Left renal cortex interstitium (tissue), 4 donors: ENCODE data around the gene CDKAL1. TPM values are rescaled to one million over a fixed set of nuclear protein-coding genes. Genes with fewer than 3 reads are reported as not detected.
"Not testable (repeated sequence)": the region's sequence is repeated elsewhere in the genome, so short reads cannot be mapped to it uniquely, and the experiment has no call there.

Source experiments
- DNase-seq, 4 donors: peaks; one replicate each; pipeline ENCODE4 v3.0.0-alpha.2; 2013; ENCODE audit warnings: low read depth in 4 of 4, low spot score in 2 of 4, missing footprints in 1 of 4
- polyA plus RNA-seq, 4 donors: library from polyadenylated mRNA; unstranded; fragments of 120-200 nt; gene quantifications; one replicate each; pipeline ENCODE4 v1.2.1, GENCODE V29; 2013; ENCODE audit not compliant: insufficient read length in 4 of 4

Gene CDKAL1
- polyA plus RNA-seq, 4 donors = 16.3 to 20.5 (median 19.4) TPM

- no peak for DNase-seq
Measured at GRCh38 chr6:20632696-20633095, 98.4 kb downstream of the CDKAL1 start.

DNA sequence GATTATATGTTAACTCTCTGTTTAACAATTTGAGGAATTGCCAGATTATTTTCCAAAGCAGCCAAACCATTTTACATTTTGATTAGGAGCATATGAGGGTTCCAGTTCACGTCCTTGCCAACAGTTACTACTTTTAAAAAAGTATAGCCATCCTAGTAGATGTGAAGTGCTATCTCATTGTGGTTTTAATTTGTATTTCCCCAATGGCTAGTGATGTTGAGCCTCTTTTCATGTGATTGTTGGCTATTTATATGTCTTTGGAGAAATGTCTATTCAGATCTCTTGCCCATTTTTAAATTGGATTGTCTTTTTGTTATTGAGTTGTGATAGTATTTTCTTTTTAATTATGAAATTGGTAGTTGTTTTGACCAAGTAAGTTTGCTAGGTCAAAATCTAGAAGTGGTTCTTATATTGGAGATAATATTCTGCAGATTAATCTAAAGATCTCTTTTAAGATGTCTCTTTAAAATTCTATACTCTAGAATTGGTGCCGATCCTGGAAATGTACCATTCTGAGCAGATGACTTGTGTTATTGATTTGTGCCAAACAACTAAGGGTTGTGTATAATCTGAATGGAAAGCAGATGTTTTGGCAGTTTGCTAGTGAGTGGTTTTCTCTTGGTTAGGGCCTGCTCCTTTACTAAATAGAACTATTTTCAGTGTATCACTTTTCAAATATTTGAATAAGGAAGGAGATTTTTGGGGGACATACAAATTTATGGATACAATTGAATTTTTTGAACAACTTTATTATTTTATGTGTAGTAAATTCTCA, 99.5 kb downstream of the CDKAL1 start:
- DNase-seq = no peak

- no peak for DNase-seq
Measured at GRCh38 chr6:20639161-20639560, 104.9 kb downstream of the CDKAL1 start.

DNA sequence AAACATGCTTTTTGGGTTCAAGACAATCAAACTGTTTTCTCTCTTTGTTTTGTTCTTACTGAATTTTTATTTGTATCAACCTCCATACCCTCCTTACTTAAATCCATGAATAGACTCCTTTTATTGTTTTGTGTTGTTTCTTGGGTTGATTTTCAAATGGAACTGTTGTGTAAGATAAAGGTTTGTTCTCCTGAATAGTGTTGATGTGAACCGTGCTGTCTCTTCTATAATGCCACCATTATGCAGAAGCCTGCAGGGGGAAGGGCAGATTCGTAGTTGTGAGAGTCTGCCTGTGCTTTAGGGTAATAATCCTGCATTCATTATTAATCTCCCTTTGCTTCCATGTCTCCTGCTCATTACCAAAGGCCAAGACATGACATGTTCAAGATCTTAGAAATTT, 105.9 kb downstream of the CDKAL1 start:
- DNase-seq = no peak

GRCh38 chr6:20642441-20642840, 108.2 kb downstream of the CDKAL1 start:
- DNase-seq = no peak

DNA sequence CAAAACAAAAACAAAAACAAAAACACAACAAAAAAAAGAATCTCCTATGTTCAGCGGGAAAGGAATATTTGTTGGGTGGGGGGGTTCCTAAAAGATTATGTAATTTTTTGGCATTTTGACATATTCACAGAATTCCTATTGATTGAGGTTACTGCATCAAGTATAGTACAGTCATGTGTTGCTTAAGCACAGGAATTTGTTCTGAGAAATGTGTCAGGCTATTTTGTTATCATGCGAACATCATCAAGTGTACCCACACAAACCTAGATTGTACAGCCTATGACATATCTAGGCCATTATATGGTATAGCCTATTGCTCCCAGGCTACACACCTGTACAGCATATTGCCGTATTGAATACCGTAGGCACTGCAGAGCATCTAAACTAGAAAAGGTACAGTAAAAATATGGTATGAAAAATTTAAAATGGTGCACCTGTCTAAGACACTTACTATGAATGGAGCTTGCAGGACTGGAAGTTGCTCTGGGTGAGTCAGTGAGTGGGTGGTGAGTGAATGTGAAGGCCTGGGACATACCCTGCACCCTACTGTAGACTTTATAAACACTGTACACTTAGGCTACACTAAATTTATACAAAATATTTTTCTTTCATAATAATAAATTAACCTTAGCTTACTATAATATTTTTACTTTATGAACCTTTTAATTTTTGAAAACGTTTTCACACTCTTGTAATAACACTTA, 110.6 kb downstream of the CDKAL1 start:
- DNase-seq = no peak

- DNase-seq = not testable (repeated sequence)
Measured at GRCh38 chr6:20645572-20645971, 111.3 kb downstream of the CDKAL1 start.

DNA sequence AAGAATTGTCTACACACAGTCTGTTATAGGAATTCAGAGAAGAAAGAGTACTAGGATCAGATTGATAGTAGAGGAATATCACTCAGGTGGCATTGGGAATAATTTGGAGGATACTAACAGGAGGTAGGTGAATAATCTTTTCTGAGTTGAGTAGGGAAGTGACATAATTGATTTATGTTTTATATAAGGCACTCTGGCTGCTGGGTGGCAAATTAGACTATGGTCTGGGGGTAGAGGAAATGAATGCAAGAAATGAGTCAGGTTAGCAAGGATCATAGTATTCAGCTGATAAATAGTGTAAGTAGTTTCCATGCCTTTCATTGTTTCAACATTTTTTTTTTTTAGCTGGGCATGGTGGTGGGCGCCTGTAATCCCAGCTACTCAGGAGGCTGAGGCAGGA, 113.3 kb downstream of the CDKAL1 start:
- no peak for DNase-seq

DNA sequence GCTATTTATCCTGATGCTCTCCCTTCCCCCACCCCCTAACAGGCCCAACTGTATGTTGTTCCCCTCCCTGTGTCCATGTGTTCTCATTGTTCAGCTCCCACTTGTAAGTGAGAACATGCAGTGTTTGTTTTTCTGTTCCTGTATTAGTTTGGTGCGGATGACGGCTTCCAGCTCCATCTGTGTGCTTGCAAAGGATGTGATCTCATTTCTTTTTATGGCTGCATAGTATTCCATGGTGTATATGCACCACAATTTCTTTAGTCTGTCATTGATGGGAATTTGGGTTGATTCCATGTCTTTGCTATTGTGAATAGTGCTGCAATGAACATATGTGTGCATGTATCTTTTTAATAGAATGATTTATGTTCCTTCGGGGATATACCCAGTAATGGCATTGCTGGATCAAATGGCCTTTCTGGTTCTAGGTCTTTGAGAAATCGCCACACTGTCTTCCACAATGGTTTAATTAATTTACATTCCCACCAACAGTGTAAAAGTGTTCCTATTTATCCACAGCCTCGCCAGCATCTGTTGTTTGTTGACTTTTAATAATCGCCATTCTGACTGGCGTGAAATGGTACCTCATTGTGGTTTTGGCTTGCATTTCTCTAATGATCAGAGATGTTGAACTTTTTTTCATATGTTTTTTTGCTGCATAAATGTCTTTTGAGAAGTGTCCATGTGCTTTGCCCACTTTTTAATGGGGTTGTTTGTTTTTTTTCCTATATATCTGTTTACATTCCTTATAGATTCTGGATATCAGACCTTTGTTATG, 115.6 kb downstream of the CDKAL1 start:
- not testable (repeated sequence) for DNase-seq

- no peak for DNase-seq
Measured at GRCh38 chr6:20652299-20653084, 118.2 kb downstream of the CDKAL1 start.

GRCh38 chr6:20653085-20653479, 118.8 kb downstream of the CDKAL1 start:
- no peak for DNase-seq

- DNase-seq = no peak
Measured at GRCh38 chr6:20655317-20655716, 121.1 kb downstream of the CDKAL1 start.

DNA sequence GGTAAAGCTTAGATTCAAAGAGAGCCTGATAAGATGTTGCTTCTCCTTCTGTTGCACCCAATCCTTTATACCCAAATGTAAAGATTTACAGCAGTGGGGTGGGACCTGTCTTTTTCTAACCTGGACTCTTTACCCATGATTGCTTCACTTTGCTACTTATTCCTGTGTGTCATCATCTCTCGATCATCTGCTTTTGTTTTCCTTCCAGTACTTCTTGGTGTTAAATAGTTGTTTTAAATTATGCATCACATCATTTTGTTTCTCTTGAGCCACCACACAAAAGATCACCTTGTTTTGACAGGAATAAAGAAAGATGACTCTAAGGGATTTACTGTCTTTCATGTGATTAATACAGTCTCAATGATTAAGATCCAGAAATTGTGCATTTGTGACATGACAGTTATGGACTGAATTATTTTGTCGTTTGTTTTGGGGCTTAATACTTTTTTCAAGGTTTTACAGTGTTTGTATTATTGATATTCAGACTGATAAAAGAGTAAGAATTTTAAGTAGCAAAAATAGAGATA, 123.1 kb downstream of the CDKAL1 start:
- no peak for DNase-seq

DNA sequence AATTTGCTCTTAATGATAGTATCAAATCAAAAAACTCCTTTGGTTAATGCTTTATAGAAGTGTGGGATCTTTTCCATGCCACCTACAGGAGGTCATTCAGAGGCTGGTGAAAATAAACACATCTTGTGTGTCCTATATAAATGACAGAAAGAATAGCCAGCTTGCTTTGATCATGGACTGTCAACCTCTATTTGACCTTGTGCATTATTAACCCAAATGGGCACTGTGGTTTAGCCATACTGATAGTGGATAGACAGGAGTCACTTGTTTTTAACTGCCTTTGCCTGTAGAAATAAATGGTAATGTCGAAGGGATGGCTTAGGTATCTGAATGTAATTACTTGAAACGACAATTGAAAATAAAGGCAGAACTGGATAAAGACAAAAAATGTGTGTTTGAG, 123.8 kb downstream of the CDKAL1 start:
- no peak for DNase-seq

DNA sequence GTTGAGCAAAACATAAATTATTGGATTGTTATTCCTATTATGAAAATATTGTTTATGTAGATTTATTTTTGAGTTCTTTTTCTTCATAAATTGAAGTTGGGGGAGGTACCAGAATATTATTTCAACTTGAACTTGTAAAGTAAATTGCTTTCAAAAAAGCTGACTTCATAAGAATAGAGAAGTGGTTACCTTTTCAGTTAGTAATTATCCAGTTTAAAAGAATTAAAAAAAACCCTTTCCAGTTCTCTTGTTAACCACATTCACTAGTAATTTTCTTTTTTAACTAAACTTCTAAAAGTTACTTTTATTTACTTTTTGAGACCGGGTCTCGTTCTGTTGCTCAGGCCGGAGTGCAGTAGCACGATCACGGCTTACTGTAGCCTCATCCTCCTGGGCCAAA, 124.3 kb downstream of the CDKAL1 start:
- no peak for DNase-seq

GRCh38 chr6:20660534-20660933, 126.3 kb downstream of the CDKAL1 start:
- no peak for DNase-seq

GRCh38 chr6:20661721-20662120, 127.5 kb downstream of the CDKAL1 start:
- peak in 2 of 4 donors; percentile 20 to 24 for DNase-seq

DNA sequence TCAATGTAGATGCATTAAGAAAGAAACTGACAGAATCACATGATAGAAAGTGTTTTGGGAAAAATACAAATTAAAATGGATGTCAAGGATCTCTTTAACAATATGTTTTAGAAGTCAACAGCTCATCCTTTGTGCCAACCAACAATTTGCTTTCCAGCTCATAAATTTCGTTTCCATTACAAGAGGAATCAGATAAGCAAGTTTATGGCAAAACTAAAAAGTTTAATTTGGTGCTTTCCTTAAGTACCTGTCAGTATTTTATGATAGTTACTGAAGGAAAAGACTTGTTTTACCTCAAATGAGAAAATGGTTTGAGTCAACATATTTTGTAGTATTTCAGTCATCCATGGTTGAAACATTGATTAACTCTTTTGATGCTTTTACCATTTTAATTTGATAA, 130.0 kb downstream of the CDKAL1 start:
- no peak for DNase-seq

GRCh38 chr6:20665290-20665689, 131.0 kb downstream of the CDKAL1 start:
- no peak for DNase-seq

- no peak for DNase-seq
Measured at GRCh38 chr6:20669571-20670314, 135.5 kb downstream of the CDKAL1 start.
